ENCODE data around the gene UGT2B7. TPM values are rescaled to one million over a fixed set of nuclear protein-coding genes. Genes with fewer than 3 reads are reported as not detected.

The UGT2B7 gene
- total RNA-seq, 1 experiment from 2014 or later: not detected

GRCh38 chr4:69141320-69141719 lies 45.0 kb downstream of the UGT2B7 start:
- Histone ChIP-seq H3K9ac (ENCODE audit: low read length) (no peak overlapping the region), H3K9me3 (ENCODE audit: low read length) (no peaks in the 10 kb centered on the region; the same call in 1 of the 2 replicates), H3K4me3 (ENCODE audit: low read length) (no peak overlapping the region)

GRCh38 chr4:69147334-69147733 lies 51.1 kb downstream of the UGT2B7 start:
- Histone ChIP-seq H3K4me3 (ENCODE audit: low read length) (no peak overlapping the region), H4K20me1 (ENCODE audit: insufficient read depth, low read depth, low read length) (no peaks in the 10 kb centered on the region), H3K9me2 (replicated peaks; ENCODE audit: insufficient read depth, low read length) (no peaks in the 10 kb centered on the region), H3K4me2 (ENCODE audit: low read depth, low read length, poor library complexity, severe bottlenecking) (no peak overlapping the region), H3K27ac (ENCODE audit: low read length) (no peak overlapping the region), H3K9ac (ENCODE audit: low read length) (no peak overlapping the region), H3K9me3 (ENCODE audit: low read length) (no peaks in the 10 kb centered on the region; the same call in 1 of the 2 replicates), H3K4me1 (ENCODE audit: low read length) (no peaks in the 10 kb centered on the region), H3K79me2 (ENCODE audit: low read length) (no peaks in the 10 kb centered on the region), H2AFZ (ENCODE audit: low read length) (no peak overlapping the region), H3K27me3 (ENCODE audit: low read length) (no peaks in the 10 kb centered on the region), H3K36me3 (ENCODE audit: insufficient read depth, low read length) (no peaks in the 10 kb centered on the region)
- DNase-seq: no peak

More at GRCh38 chr4:69141320-69141719, 45.0 kb downstream of the UGT2B7 start:
- DNase-seq: no peak
- Histone ChIP-seq H3K27me3 (ENCODE audit: low read length) (no peaks in the 10 kb centered on the region), H3K36me3 (ENCODE audit: insufficient read depth, low read length) (no peaks in the 10 kb centered on the region), H4K20me1 (ENCODE audit: insufficient read depth, low read depth, low read length) (no peaks in the 10 kb centered on the region), H3K27ac (ENCODE audit: low read length) (no peak overlapping the region), H3K4me1 (ENCODE audit: low read length) (no peaks in the 10 kb centered on the region), H3K9me2 (replicated peaks; ENCODE audit: insufficient read depth, low read length) (no peaks in the 10 kb centered on the region), H3K79me2 (ENCODE audit: low read length) (no peaks in the 10 kb centered on the region), H2AFZ (ENCODE audit: low read length) (no peak overlapping the region), H3K4me2 (ENCODE audit: low read depth, low read length, poor library complexity, severe bottlenecking) (no peak overlapping the region)

- Histone ChIP-seq H3K79me2 (ENCODE audit: low read length) (no peaks in the 10 kb centered on the region), H3K4me3 (ENCODE audit: low read length) (no peak overlapping the region), H3K4me2 (ENCODE audit: low read depth, low read length, poor library complexity, severe bottlenecking) (no peak overlapping the region), H3K36me3 (ENCODE audit: insufficient read depth, low read length) (no peaks in the 10 kb centered on the region), H3K9ac (ENCODE audit: low read length) (no peak overlapping the region), H3K27ac (ENCODE audit: low read length) (no peak overlapping the region), H3K9me3 (ENCODE audit: low read length) (peaks cover 3% of the 10 kb centered on the region; the same call in 1 of the 2 replicates), H3K9me2 (replicated peaks; ENCODE audit: insufficient read depth, low read length) (no peaks in the 10 kb centered on the region), H2AFZ (ENCODE audit: low read length) (no peak overlapping the region), H3K4me1 (ENCODE audit: low read length) (no peaks in the 10 kb centered on the region), H3K27me3 (ENCODE audit: low read length) (no peaks in the 10 kb centered on the region), H4K20me1 (ENCODE audit: insufficient read depth, low read depth, low read length) (no peaks in the 10 kb centered on the region)
- no peak for DNase-seq
Observed at GRCh38 chr4:69154021-69154420, 57.7 kb downstream of the UGT2B7 start.

GRCh38 chr4:69156913-69157312 lies 60.6 kb downstream of the UGT2B7 start:
- Histone ChIP-seq H3K27ac (ENCODE audit: low read length) (no peak overlapping the region), H3K79me2 (ENCODE audit: low read length) (no peaks in the 10 kb centered on the region), H4K20me1 (ENCODE audit: insufficient read depth, low read depth, low read length) (no peaks in the 10 kb centered on the region), H3K27me3 (ENCODE audit: low read length) (no peaks in the 10 kb centered on the region), H3K4me3 (ENCODE audit: low read length) (no peak overlapping the region), H3K9me3 (ENCODE audit: low read length) (peaks cover 3% of the 10 kb centered on the region; the same call in 1 of the 2 replicates), H3K4me2 (ENCODE audit: low read depth, low read length, poor library complexity, severe bottlenecking) (no peak overlapping the region), H3K4me1 (ENCODE audit: low read length) (no peaks in the 10 kb centered on the region), H3K9ac (ENCODE audit: low read length) (no peak overlapping the region), H2AFZ (ENCODE audit: low read length) (no peak overlapping the region), H3K9me2 (replicated peaks; ENCODE audit: insufficient read depth, low read length) (no peaks in the 10 kb centered on the region), H3K36me3 (ENCODE audit: insufficient read depth, low read length) (no peaks in the 10 kb centered on the region)
- no peak for DNase-seq

Other genes with a start within 250 kb of the UGT2B7 start
- gene UGT2A3, start 144.7 kb upstream of the UGT2B7 start, total RNA-seq (2014; rRNA removed; shearing (Covaris generic); ENCODE audit: low replicate concordance): not detected in 2 replicates
- gene UGT2B11, start 118.3 kb downstream of the UGT2B7 start, total RNA-seq (2014; rRNA removed; shearing (Covaris generic); ENCODE audit: low replicate concordance): not detected in 2 replicates
- not detected in 2 replicates for gene UGT2B28, start 184.0 kb downstream of the UGT2B7 start, total RNA-seq (2014; rRNA removed; shearing (Covaris generic); ENCODE audit: low replicate concordance)